ENCODE data around the gene SELENOV. TPM values are rescaled to one million over a fixed set of nuclear protein-coding genes. Genes with fewer than 3 reads are reported as not detected.

SELENOV gene, protein sequence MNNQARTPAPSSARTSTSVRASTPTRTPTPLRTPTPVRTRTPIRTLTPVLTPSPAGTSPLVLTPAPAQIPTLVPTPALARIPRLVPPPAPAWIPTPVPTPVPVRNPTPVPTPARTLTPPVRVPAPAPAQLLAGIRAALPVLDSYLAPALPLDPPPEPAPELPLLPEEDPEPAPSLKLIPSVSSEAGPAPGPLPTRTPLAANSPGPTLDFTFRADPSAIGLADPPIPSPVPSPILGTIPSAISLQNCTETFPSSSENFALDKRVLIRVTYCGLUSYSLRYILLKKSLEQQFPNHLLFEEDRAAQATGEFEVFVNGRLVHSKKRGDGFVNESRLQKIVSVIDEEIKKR
- total RNA-seq = not detected in 2 replicates

DNA sequence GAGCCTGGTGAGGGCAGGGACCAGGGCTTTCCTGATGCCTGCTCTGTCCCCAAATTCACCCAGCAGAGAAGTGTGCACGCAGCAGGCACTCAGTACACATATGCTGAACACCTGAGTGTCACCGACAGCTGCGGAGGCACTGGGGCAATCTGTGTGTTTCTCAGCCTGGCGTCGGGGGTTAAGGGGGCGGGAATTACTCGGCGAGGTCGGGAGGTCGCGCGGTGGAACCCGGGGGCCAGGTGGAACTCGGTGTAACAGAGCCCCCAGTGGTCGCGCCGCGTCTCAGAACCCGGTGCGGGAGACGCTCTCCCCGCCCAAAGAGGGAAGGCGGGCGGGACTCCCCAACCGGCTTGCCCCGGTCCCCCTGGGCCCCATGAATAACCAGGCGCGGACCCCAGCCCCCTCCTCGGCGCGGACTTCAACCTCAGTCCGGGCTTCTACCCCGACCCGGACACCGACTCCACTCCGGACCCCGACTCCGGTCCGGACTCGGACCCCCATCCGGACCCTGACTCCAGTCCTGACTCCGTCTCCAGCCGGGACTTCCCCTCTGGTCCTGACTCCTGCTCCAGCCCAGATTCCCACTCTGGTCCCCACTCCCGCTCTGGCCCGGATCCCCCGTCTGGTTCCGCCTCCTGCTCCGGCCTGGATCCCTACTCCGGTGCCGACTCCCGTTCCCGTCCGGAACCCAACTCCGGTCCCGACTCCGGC lies at the start of gene SELENOV:
Gene SELENOV, plus strand, starts transcription at position 300 of the 711 bp plus-strand sequence. Its CDS starts 74 bp downstream, at position 374.

DNA sequence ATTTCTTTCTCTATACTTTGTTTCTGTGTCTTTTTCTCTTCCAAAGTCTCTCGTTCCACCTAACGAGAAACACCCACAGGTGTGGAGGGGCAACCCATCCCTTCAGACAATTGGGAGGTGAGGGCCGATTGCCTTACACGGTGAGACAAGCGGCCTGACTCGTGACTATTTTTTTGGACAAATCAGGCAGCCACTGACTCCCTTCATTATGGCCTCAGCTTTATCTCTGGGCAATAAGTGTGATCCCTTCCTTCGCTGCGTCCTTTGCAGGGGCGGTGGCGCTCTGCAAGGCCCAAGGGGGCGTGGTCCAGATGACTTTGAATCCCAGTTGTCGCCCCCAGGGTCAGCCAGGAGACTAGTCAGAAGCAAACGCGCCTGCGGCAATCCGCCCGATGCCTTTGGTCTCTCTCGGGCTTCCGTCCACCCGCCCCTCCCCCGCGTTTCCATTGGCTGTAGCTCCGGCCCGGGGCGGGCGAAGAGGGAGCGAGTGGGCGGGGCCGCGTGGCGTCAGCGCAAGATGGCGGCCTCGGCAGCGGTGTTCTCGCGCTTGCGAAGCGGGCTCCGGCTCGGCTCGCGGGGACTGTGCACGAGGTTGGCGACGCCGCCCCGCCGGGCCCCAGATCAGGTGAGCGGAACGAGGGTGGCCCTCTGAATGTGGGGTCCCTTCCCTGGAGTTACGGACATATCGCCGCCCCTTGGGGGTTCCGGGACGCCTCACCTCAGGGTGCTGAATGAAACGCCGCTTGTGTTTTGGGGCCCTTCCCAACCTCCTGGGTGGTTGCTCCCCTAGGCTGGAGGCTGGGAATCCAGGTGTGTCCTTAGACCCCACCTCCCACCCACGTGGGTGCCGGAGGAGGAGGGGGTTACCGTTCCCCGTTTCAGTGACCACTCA lies 34.4 kb upstream of the SELENOV start, which contains the start of gene TIMM50:
Gene TIMM50, plus strand, starts transcription at position 502 of the 892 bp plus-strand sequence. Its CDS starts 16 bp downstream, at position 518.

DNA sequence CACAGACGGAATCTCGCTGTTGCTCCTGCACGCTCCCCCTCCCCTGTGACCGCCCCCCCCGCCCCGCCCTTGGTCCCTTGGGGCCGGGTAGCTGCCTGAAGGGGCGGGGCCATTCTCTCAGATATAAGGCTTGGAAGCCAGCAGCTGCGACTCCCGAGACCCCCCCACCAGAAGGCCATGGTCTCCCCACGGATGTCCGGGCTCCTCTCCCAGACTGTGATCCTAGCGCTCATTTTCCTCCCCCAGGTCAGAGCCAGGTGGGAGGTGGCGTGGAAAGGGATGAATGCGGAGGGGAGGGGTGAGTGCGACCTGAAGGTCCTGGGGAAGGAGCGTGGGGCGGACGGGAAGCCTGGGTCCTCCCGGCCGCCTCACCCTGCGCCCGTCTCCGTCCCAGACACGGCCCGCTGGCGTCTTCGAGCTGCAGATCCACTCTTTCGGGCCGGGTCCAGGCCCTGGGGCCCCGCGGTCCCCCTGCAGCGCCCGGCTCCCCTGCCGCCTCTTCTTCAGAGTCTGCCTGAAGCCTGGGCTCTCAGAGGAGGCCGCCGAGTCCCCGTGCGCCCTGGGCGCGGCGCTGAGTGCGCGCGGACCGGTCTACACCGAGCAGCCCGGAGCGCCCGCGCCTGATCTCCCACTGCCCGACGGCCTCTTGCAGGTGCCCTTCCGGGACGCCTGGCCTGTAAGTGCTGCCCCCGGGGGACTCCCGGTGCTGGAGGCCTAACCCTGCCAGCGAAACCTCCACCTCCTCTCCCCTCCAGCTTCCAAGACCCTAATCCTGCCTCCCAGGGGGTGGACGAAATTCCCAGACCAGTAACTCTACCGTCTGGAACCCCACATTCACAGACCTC lies 15.9 kb upstream of the SELENOV start, which contains the start of gene DLL3:
Gene DLL3, plus strand, starts transcription at position 150 of the 845 bp plus-strand sequence. Its CDS starts 28 bp downstream, at position 178.

DNA sequence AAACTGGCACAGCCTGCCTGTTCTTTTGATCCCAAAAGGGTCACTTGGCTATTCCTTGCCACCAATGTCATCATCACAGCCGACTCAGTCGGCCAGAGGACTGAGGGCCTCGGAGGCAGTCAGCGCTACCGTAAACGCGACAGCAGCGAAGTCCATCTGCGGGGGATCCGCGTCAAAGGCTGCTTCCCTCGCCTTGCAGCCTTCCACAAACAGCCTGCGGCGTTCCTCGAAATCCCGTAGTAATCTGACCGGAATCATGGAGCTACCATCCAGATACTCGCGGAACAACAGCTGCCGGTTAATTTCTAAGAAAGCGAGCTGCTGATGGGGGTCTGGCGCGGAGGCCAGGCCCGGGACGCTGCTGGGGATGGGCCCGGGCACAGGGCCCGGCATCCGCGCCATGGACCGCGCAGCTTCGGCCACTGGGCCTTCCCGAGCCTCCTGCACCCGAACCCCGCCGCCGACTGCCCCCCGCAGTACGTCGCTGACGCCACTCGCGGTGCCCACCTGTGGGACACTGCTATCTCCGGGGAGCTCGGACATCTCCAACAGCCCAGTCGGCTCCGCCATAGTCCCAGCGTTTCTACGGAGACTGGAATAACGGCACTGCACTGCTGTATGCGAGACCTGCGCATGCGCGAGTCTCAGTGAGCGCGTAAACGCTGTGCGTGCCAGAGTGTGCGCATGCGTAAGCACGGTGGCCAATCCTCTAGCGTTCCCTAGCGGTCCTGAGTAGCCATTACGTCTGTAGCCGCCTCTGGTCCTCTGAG lies 17.5 kb downstream of the SELENOV start, which contains the start of gene EID2B:
Gene EID2B, minus strand, starts transcription at position 620 of the 770 bp plus-strand sequence. Its CDS starts 50 bp downstream, at position 570.

DNA sequence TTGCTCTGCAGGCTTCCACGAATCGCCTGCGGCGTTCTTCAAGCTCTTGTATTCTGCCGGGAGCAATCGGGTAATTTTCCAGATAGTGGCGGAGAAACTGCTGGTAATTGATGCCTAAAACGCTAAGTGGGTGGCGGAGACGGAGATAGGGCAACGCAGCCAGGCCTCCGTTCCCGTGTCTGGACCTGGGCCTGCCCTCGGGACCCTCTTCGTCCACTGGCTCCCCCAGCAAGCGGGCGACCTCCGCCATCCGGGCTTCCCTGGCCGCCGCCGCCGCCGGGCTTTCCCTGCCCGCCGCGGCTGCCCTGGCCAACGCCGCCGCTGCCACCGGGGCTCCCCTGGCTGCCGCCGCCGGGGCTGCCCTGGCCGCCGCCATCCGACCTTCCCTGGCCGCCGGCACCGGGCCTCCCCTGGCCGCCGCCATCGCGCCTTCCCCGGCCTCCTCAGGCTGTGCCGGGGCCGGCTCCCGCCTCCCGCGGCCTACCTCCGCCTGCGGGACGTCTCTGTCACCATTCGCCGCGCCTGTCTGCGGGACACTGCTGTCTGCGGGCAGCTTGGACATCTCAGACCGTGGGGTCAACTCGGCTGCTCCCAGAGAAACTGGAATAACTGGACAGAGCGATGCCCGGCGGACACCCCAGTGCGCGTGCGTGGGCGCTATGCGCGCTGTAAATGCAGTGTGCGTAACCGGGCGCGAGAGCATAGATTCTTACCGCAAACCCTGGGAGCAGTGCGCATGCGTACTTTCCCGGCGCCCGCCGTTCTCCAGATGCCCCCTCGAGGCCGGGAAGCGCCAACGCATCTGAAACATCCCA lies 24.8 kb downstream of the SELENOV start, which contains the start of gene EID2:
Gene EID2, minus strand, starts transcription at position 644 of the 815 bp plus-strand sequence. Its CDS starts 82 bp downstream, at position 562.

Other genes starting within 250 kb of the SELENOV start
- not detected in 2 replicates for gene IFNL2, start 246.7 kb upstream of the SELENOV start, total RNA-seq
- gene IFNL1, start 218.7 kb upstream of the SELENOV start, total RNA-seq = not detected in 2 replicates
- gene LRFN1, start 194.3 kb upstream of the SELENOV start, total RNA-seq = under 0.01 TPM in 1 of 2 replicates, not detected in the other
- 1.4 TPM in 1 of 2 replicates, not detected in the other for gene GMFG, start 179.1 kb upstream of the SELENOV start, total RNA-seq
- 67.8 and 80.2 TPM in 2 replicates for gene SAMD4B, start 172.7 kb upstream of the SELENOV start, total RNA-seq
- 35.0 and 38.4 TPM in 2 replicates for gene PAF1, start 124.0 kb upstream of the SELENOV start, total RNA-seq
- gene MED29, start 123.8 kb upstream of the SELENOV start, total RNA-seq = 21.0 and 25.1 TPM in 2 replicates
- 4.6 and 6.4 TPM in 2 replicates for gene ZFP36, start 108.3 kb upstream of the SELENOV start, total RNA-seq
- 12.5 and 35.9 TPM in 2 replicates for gene PLEKHG2, start 102.5 kb upstream of the SELENOV start, total RNA-seq
- 117 and 211 TPM in 2 replicates for gene RPS16, start 79.2 kb upstream of the SELENOV start, total RNA-seq
- gene SUPT5H, start 69.6 kb upstream of the SELENOV start, total RNA-seq = 97.6 and 122 TPM in 2 replicates
- 43.1 and 65.0 TPM in 2 replicates for gene TIMM50, start 34.3 kb upstream of the SELENOV start, total RNA-seq
- 0.43 TPM in 1 of 2 replicates, not detected in the other for gene DLL3, start 16.2 kb upstream of the SELENOV start, total RNA-seq
- gene EID2B, start 17.7 kb downstream of the SELENOV start, total RNA-seq = 1.8 and 4.6 TPM in 2 replicates
- gene EID2, start 25.0 kb downstream of the SELENOV start, total RNA-seq = 3.9 and 12.2 TPM in 2 replicates
- gene LGALS13, start 87.4 kb downstream of the SELENOV start, total RNA-seq = not detected in 2 replicates
- gene LGALS16, start 140.8 kb downstream of the SELENOV start, total RNA-seq = not detected in 2 replicates
- not detected in 2 replicates for gene LGALS14, start 189.3 kb downstream of the SELENOV start, total RNA-seq
- gene CLC, start 222.9 kb downstream of the SELENOV start, total RNA-seq = not detected in 2 replicates